Keratinocyte (primary cell): ENCODE data around the gene SFMBT2. TPM values are rescaled to one million over a fixed set of nuclear protein-coding genes. Genes with fewer than 3 reads are reported as not detected.

Source experiments
- DNase-seq: peaks from one replicate; pipeline ENCODE4 v3.0.0-alpha.2; 2011; ENCODE audit warnings: low read depth, missing footprints, low spot score
- FAIRE-seq: peaks from 2 replicates; lab custom pipeline; 2011; peaks lifted over from hg19 to GRCh38; lab: Jason Lieb, UNC
- H2AFZ ChIP-seq: 2 replicates; pipeline ENCODE4 v1.6.0; 2012; ENCODE audit warnings: low read length, control low read depth, inconsistent platforms; ENCODE audit not compliant: control insufficient read depth
- H3K27ac ChIP-seq: 2 replicates; pipeline ENCODE4 v1.5.1; 2011; ENCODE audit warnings: low read length; ENCODE audit not compliant: control insufficient read depth, insufficient read depth
- H3K27me3 ChIP-seq: 3 replicates; pipeline ENCODE4 v1.6.0; 2011; ENCODE audit warnings: low read length; ENCODE audit not compliant: control insufficient read depth, insufficient read depth; ENCODE audit errors: extremely low read depth
- H3K36me3 ChIP-seq, 2 experiments: 2 replicates in 1 of 2; 3 replicates in 1 of 2; pipeline ENCODE4 v1.5.1; 2011; ENCODE audit warnings: low read length in 2 of 2, mild to moderate bottlenecking in 1 of 2; ENCODE audit not compliant: control insufficient read depth in 2 of 2, insufficient read depth in 2 of 2; ENCODE audit errors: extremely low read depth in 1 of 2
- H3K4me1 ChIP-seq: 3 replicates; pipeline ENCODE4 v1.5.1; 2011; ENCODE audit warnings: low read length; ENCODE audit not compliant: control insufficient read depth, insufficient read depth; ENCODE audit errors: extremely low read depth
- H3K4me2 ChIP-seq: 3 replicates; pipeline ENCODE4 v1.6.0; 2011; ENCODE audit warnings: low read depth, low read length; ENCODE audit not compliant: control insufficient read depth, insufficient read depth; ENCODE audit errors: extremely low read depth
- H3K4me3 ChIP-seq, 3 experiments: fragments of 200-600 bp in 1 of 3; sonication (generic) in 1 of 3; 2 replicates in 2 of 3; 3 replicates in 1 of 3; pipeline ENCODE4 v1.5.1; 2011 to 2016; ENCODE audit warnings: low read length in 3 of 3, mild to moderate bottlenecking in 3 of 3, control low read depth in 2 of 3, inconsistent platforms in 1 of 3, low read depth in 1 of 3, mixed read lengths in 1 of 3, mixed run types in 1 of 3, moderate library complexity in 1 of 3; ENCODE audit not compliant: control insufficient read depth in 2 of 3, insufficient read depth in 2 of 3; ENCODE audit errors: extremely low read depth in 1 of 3
- H3K79me2 ChIP-seq: 2 replicates; pipeline ENCODE4 v1.6.0; 2012; ENCODE audit warnings: low read length; ENCODE audit not compliant: control insufficient read depth, insufficient read depth
- H3K9ac ChIP-seq: 3 replicates; pipeline ENCODE4 v1.6.0; 2011; ENCODE audit warnings: low read length; ENCODE audit not compliant: control insufficient read depth, insufficient read depth; ENCODE audit errors: extremely low read depth
- H3K9me1 ChIP-seq: 3 replicates; pipeline ENCODE4 v1.6.0; 2011; ENCODE audit warnings: low read length; ENCODE audit not compliant: control insufficient read depth, insufficient read depth; ENCODE audit errors: extremely low read depth
- H3K9me3 ChIP-seq: 2 replicates; pipeline ENCODE4 v1.5.1; 2012; ENCODE audit warnings: low read depth, low read length; ENCODE audit not compliant: control insufficient read depth
- H4K20me1 ChIP-seq: 3 replicates; pipeline ENCODE4 v1.6.0; 2011; ENCODE audit warnings: low read length; ENCODE audit not compliant: control insufficient read depth, insufficient read depth; ENCODE audit errors: extremely low read depth
- EZH2 ChIP-seq: IDR thresholded peaks from one replicate; pipeline ENCODE4 v1.6.1; 2012; ENCODE audit warnings: inconsistent platforms, mild to moderate bottlenecking, low read length, moderate library complexity
- dilution Hi-C: fragments of 300-500 bp; cut with MboI; formaldehyde crosslinking; loops from one replicate; pipeline ENCODE4 v1.7.0; 2020; ENCODE audit warnings: low sequenced_read_pairs; ENCODE audit not compliant: extremely low pct_ligation_motif_present
- polyA plus RNA-seq, 5 experiments: library from polyadenylated mRNA; depleted of rRNA in 3 of 5; stranded (reverse) in 3 of 5; stranded (forward) in 1 of 5; unstranded in 1 of 5; fragments of >200 nt; gene quantifications; 1 replicate in 1 of 5; 2 replicates in 3 of 5; 3 replicates in 1 of 5; pipeline versions ENCODE4 v1.2.1 to v1.2.3, GENCODE V29; 2011 to 2012; ENCODE audit warnings: missing spikeins in 2 of 5, low read depth in 1 of 5, low replicate concordance in 1 of 5
- TF ChIP-seq, protein P1 (sequence below), 3 experiments: IDR thresholded peaks in 1 of 3; conservative IDR thresholded peaks in 1 of 3; optimal IDR thresholded peaks in 1 of 3; 2 replicates in 2 of 3; 3 replicates in 1 of 3; pipeline versions ENCODE3 to v1.5.1; 2011; ENCODE audit warnings: low read length in 3 of 3, mild to moderate bottlenecking in 3 of 3, moderate library complexity in 2 of 3, control low read depth in 1 of 3, inconsistent platforms in 1 of 3; ENCODE audit not compliant: insufficient read depth in 2 of 3; ENCODE audit errors: extremely low read depth in 1 of 3

SFMBT2 gene
- polyA plus RNA-seq, 1 donor (not counting 4 experiments of a cell fraction or from before 2014, with no cell fraction given): 0.71 TPM

DNA sequence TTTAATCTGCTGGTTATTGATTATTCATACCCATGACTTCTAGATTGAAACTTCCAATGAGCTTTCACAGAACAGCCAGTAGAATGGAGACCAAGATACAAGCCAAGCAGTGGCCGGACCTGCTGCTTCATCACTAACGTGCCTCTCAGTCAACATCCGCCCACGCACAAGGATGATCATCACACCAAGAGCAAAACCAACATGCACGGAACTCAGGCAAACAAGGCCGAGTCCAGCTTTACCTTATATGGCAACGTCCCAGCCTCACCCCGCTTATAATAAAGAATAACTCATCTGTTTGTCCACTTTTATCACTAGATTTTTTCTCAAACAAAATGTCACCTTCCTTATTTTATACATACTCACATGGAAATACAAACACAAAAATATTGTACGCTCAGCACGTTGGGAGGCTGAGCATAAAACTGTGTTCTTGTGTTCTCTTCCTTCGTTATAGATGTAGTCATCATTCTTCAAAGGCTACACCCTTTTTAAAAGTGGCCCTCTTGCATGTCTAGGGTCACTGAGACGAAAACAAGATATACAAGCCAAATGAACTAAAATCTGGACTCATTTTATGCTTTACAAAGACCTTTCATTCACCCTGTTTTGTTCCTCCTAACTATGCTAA is 122.7 kb downstream of the SFMBT2 start:
- no peak overlapping the region for H3K4me2 ChIP-seq

DNA sequence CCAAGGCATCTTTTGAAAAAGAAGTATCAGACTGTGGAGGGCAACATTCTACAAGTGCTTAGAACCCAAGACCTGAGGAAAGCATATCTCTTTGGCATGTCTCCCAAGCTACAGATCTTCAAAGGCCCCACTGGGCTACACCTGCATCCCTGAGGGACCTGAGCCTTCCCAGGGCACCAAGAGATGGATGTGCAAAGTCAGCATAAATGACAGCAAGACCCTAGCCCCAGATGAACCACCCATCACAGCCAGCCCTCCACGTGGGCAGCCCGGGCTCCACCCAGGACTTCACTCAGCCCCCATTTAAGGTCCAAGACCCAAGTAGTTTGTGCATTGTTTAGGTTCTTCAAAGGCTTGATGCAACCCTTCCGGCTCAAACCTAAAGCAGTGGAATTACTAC is 123.5 kb downstream of the SFMBT2 start:
- DNase-seq (no peak), FAIRE-seq (no peak)
- Histone ChIP-seq H3K4me2 (no peak overlapping the region), H3K4me3 (no peak overlapping the region), H3K79me2 (no peaks in the 10 kb centered on the region), H3K9me3 (no peaks in the 10 kb centered on the region), H4K20me1 (no peaks in the 10 kb centered on the region), H3K9me1 (no peaks in the 10 kb centered on the region), H3K36me3 (no peaks in the 10 kb centered on the region), H3K9ac (no peak overlapping the region), H3K27me3 (no peaks in the 10 kb centered on the region), H2AFZ (no peak overlapping the region), H3K27ac (no peak overlapping the region), H3K4me1 (no peaks in the 10 kb centered on the region)
- dilution Hi-C loops: no loop called here
- TF ChIP-seq, protein P1, sequence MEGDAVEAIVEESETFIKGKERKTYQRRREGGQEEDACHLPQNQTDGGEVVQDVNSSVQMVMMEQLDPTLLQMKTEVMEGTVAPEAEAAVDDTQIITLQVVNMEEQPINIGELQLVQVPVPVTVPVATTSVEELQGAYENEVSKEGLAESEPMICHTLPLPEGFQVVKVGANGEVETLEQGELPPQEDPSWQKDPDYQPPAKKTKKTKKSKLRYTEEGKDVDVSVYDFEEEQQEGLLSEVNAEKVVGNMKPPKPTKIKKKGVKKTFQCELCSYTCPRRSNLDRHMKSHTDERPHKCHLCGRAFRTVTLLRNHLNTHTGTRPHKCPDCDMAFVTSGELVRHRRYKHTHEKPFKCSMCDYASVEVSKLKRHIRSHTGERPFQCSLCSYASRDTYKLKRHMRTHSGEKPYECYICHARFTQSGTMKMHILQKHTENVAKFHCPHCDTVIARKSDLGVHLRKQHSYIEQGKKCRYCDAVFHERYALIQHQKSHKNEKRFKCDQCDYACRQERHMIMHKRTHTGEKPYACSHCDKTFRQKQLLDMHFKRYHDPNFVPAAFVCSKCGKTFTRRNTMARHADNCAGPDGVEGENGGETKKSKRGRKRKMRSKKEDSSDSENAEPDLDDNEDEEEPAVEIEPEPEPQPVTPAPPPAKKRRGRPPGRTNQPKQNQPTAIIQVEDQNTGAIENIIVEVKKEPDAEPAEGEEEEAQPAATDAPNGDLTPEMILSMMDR (optimal IDR thresholded peaks at IDR 0.05 in 1 of 3, IDR thresholded peaks at IDR 0.05 in 1 of 3, conservative IDR thresholded peaks at IDR 0.05 in 1 of 3; ENCODE audit: extremely low read depth in 1 of 3, insufficient read depth in 2 of 3, low read length in 3 of 3): no peak
- TF ChIP-seq EZH2: no peak

More for the DNA sequence above, 122.7 kb downstream of the SFMBT2 start:
- H3K9ac ChIP-seq: no peak overlapping the region
- H3K4me1 ChIP-seq: no peaks in the 10 kb centered on the region
- H4K20me1 ChIP-seq: no peaks in the 10 kb centered on the region
- H3K4me3 ChIP-seq: no peak overlapping the region
- no peaks in the 10 kb centered on the region for H3K36me3 ChIP-seq
- H3K27me3 ChIP-seq: no peaks in the 10 kb centered on the region
- H3K9me1 ChIP-seq: no peaks in the 10 kb centered on the region
- FAIRE-seq (no peak), DNase-seq (no peak)
- H3K79me2 ChIP-seq: no peaks in the 10 kb centered on the region
- TF ChIP-seq EZH2: no peak
- TF ChIP-seq, protein P1 (optimal IDR thresholded peaks at IDR 0.05 in 1 of 3, IDR thresholded peaks at IDR 0.05 in 1 of 3, conservative IDR thresholded peaks at IDR 0.05 in 1 of 3; ENCODE audit: extremely low read depth in 1 of 3, insufficient read depth in 2 of 3, low read length in 3 of 3): no peak
- H3K9me3 ChIP-seq: no peaks in the 10 kb centered on the region
- no peak overlapping the region for H3K27ac ChIP-seq
- H2AFZ ChIP-seq: no peak overlapping the region
- dilution Hi-C loops: no loop called here
